SU-DHL-6 (cell line): ENCODE measurements around the gene TLDC2.

Source experiments
- H2AFZ ChIP-seq: fragments of 200-600 bp; sonication (generic); 2 replicates; pipeline ENCODE4 v1.6.1; 2014; ENCODE audit warnings: low read depth, mild to moderate bottlenecking, moderate library complexity, mixed read lengths, antibody characterized with exemption, low read length; ENCODE audit not compliant: severe bottlenecking
- H3F3A ChIP-seq: fragments of 200-600 bp; shearing (Covaris generic); 2 replicates; pipeline ENCODE4 v1.6.0; 2016; ENCODE audit warnings: antibody characterized with exemption, mild to moderate bottlenecking; ENCODE audit not compliant: insufficient read depth
- H3K27ac ChIP-seq: fragments of 200-600 bp; sonication (generic); 2 replicates; pipeline ENCODE4 v1.5.1; 2016; ENCODE audit warnings: low read depth, mild to moderate bottlenecking, low read length, moderate library complexity, mixed read lengths
- H3K27me3 ChIP-seq: fragments of 200-600 bp; sonication (generic), shearing (Covaris generic); 2 replicates; pipeline ENCODE4 v1.6.0; 2014; ENCODE audit warnings: mild to moderate bottlenecking, low read length
- H3K36me3 ChIP-seq: fragments of 200-600 bp; sonication (generic); 2 replicates; pipeline ENCODE4 v1.6.1; 2014; ENCODE audit warnings: mild to moderate bottlenecking, low read length, mixed read lengths
- H3K4me2 ChIP-seq: fragments of 300-600, 200-600 bp; shearing (Covaris generic), sonication (generic); 2 replicates; pipeline ENCODE4 v1.6.0; 2014; ENCODE audit warnings: low read length, low read depth, mild to moderate bottlenecking; ENCODE audit not compliant: poor library complexity, severe bottlenecking
- H3K4me3 ChIP-seq: fragments of 200-600 bp; sonication (generic); 2 replicates; pipeline ENCODE4 v1.5.1; 2014; ENCODE audit warnings: antibody characterized with exemption, low read length, mild to moderate bottlenecking, mixed read lengths; ENCODE audit not compliant: insufficient read depth, poor library complexity, severe bottlenecking
- H3K79me2 ChIP-seq: fragments of 200-600 bp; sonication (generic); 2 replicates; pipeline ENCODE4 v1.6.1; 2014; ENCODE audit warnings: mild to moderate bottlenecking, low read length, moderate library complexity; ENCODE audit not compliant: insufficient read depth
- H3K9ac ChIP-seq: fragments of 200-600 bp; sonication (generic); 2 replicates; pipeline ENCODE4 v1.7.0; 2014; ENCODE audit warnings: mild to moderate bottlenecking, low read length
- H3K9me2 ChIP-seq: fragments of 200-600 bp; sonication (generic); replicated peaks from 2 replicates; pipeline ENCODE4 v1.6.1; 2014; ENCODE audit warnings: low read length; ENCODE audit not compliant: insufficient read depth
- H3K9me3 ChIP-seq: fragments of 200-600 bp; sonication (generic); 2 replicates; pipeline ENCODE4 v1.6.1; 2014; ENCODE audit warnings: low read length, mixed read lengths; ENCODE audit not compliant: insufficient read depth
- H4K20me1 ChIP-seq: fragments of 200-600 bp; sonication (generic); 2 replicates; pipeline ENCODE4 v1.6.1; 2014; ENCODE audit warnings: low read depth, mild to moderate bottlenecking, antibody characterized with exemption, low read length, moderate library complexity, mixed read lengths
- EZH2phosphoT487 ChIP-seq: fragments of 200-600 bp; sonication (generic), shearing (Covaris generic); conservative IDR thresholded peaks from 2 replicates; pipeline ENCODE4 v1.6.1; 2018; ENCODE audit warnings: mild to moderate bottlenecking, antibody characterized with exemption, low read length, moderate library complexity, mixed read lengths
- TF ChIP-seq, protein P1 (sequence below): fragments of 200-600 bp; sonication (generic); IDR thresholded peaks from one replicate; pipeline ENCODE4 v1.5.1; 2017; ENCODE audit warnings: antibody characterized with exemption, mild to moderate bottlenecking, low read length, moderate library complexity; ENCODE audit not compliant: insufficient read depth, poor library complexity, severe bottlenecking

TLDC2 gene

DNA sequence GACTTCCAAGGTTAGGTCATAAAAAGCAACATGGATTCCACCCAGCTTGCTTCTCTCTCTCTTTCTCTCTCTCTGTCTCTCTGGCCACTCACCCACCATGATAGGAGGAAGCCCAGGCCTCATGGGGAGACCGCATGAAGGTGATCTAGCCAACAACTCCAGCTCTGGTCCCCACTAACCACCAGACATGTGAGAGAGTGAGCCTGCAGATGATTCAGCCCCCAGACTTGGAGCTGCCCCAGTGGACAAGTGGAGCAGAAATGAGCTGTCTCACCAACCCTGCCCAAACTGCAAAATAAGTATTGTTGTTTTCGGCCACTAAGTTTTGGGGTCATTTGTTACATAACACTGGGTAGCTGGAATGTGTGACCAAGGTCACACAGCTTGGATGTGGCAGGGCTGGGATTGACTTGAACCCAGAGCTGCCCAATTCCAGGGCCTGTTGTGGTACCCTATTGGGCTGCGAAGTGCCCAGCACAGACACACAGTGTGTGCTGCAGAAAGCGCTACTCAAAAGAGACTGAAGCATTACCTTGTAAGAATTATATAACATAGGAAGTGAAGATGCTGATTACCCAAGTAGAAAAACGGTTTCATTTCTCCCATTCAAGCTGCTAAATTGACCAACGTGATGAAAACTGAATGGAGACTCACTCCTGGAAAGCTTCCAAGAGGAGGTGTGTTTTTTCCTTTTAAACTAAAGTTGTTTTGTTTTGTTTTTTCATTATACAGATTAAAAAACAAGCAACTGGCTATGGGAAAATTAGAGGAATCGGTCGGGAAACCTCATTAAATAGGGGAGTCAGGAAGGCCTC is 9.1 kb upstream of the TLDC2 start:
- H3K9me2 ChIP-seq = no peaks in the 10 kb centered on the region
- H3K4me2 ChIP-seq = no peak overlapping the region
- H3K79me2 ChIP-seq = peaks cover 7% of the 10 kb centered on the region
- no peaks in the 10 kb centered on the region for H4K20me1 ChIP-seq
- TF ChIP-seq, protein P1, sequence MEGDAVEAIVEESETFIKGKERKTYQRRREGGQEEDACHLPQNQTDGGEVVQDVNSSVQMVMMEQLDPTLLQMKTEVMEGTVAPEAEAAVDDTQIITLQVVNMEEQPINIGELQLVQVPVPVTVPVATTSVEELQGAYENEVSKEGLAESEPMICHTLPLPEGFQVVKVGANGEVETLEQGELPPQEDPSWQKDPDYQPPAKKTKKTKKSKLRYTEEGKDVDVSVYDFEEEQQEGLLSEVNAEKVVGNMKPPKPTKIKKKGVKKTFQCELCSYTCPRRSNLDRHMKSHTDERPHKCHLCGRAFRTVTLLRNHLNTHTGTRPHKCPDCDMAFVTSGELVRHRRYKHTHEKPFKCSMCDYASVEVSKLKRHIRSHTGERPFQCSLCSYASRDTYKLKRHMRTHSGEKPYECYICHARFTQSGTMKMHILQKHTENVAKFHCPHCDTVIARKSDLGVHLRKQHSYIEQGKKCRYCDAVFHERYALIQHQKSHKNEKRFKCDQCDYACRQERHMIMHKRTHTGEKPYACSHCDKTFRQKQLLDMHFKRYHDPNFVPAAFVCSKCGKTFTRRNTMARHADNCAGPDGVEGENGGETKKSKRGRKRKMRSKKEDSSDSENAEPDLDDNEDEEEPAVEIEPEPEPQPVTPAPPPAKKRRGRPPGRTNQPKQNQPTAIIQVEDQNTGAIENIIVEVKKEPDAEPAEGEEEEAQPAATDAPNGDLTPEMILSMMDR = no peak
- TF ChIP-seq EZH2phosphoT487 = no peak
- H3K27ac ChIP-seq = no peak overlapping the region
- H3K9ac ChIP-seq = no peak overlapping the region
- H3K9me3 ChIP-seq = no peaks in the 10 kb centered on the region
- H3K4me3 ChIP-seq = no peak overlapping the region
- no peaks in the 10 kb centered on the region for H3F3A ChIP-seq
- no peaks in the 10 kb centered on the region for H3K27me3 ChIP-seq
- H2AFZ ChIP-seq = no peak overlapping the region
- no peaks in the 10 kb centered on the region for H3K36me3 ChIP-seq

DNA sequence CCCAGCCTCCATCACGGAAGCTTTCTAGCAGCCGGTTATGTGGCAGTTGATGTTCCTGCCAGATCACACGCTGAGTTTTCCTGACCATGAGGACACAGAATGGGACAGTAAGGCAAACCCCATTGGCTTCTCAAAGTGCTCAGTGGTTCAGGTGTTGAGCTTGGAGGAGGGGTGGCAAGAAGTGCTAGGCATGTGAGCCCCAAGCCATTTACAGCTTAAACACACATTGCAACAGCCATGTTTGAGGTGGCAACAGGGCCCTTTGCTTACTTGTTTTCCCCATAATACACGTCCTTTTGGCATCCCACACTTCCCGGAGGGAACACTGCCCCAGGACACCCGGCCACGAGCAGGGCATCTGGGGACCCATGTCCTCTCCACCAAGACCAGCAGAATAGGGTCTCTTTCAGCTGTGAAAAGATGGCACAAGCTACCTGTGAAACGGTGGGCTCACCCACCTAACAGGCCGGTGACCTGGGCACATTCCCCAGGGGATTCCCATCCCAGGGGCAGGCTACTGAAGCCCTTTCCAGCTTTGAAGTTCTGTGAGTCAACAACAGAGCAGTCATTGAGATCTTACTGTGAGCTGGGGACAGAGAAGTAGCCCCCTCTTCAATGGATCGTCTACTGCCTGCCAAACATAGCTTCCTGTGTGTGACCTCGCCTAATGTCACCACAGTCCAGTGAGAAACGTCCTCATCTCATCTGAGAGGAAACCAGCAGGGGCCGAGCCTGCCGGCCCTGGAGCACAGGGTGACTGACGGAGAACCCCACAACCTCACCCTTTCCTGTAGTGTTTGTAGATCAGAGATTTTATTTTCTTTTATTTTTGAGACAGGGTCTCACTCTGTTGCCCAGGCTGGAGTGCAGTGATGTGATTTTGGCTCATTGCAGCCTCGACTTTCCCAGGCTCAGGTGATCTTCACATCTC is 4.0 kb upstream of the TLDC2 start:
- H3K4me2 ChIP-seq = no peak overlapping the region
- no peaks in the 10 kb centered on the region for H3K9me2 ChIP-seq
- H3K9me3 ChIP-seq = no peaks in the 10 kb centered on the region
- no peaks in the 10 kb centered on the region for H3K27me3 ChIP-seq
- H3K4me3 ChIP-seq = no peak overlapping the region
- no peaks in the 10 kb centered on the region for H3K36me3 ChIP-seq
- no peaks in the 10 kb centered on the region for H4K20me1 ChIP-seq
- H3K9ac ChIP-seq = no peak overlapping the region
- no peak overlapping the region for H3K27ac ChIP-seq
- H2AFZ ChIP-seq = no peak overlapping the region
- H3F3A ChIP-seq = no peaks in the 10 kb centered on the region
- H3K79me2 ChIP-seq = no peaks in the 10 kb centered on the region
- TF ChIP-seq, protein P1 = no peak
- TF ChIP-seq EZH2phosphoT487 = no peak

DNA sequence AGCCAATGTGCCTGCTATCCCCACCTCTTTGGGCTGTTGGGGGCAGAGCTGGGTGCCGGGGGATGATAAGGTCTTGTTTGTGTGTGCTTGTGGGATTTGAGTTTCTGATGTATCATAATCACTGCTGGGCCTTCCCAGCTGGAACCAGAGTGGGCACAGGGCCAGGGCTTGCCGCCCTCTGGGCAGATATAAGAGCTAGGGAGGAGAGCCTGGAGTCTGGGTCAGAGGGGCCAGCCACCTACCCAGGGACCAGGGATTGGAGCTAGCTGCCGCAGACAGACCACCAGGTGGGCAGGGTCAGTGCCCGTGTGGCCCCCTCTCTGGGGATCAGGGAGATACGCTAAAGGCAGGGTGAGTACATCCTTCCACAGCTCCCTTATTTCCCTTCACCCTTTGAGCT is 3.1 kb upstream of the TLDC2 start:
- H4K20me1 ChIP-seq = no peaks in the 10 kb centered on the region
- H3K4me3 ChIP-seq = no peak overlapping the region
- H3K27ac ChIP-seq = no peak overlapping the region
- no peak overlapping the region for H2AFZ ChIP-seq
- TF ChIP-seq EZH2phosphoT487 = no peak
- no peak overlapping the region for H3K9ac ChIP-seq
- no peaks in the 10 kb centered on the region for H3K9me3 ChIP-seq
- no peak overlapping the region for H3K4me2 ChIP-seq
- no peaks in the 10 kb centered on the region for H3F3A ChIP-seq
- H3K36me3 ChIP-seq = no peaks in the 10 kb centered on the region
- H3K27me3 ChIP-seq = no peaks in the 10 kb centered on the region
- no peaks in the 10 kb centered on the region for H3K79me2 ChIP-seq
- H3K9me2 ChIP-seq = no peaks in the 10 kb centered on the region
